Medulla oblongata (tissue), 1 donor: Measurements from ENCODE around the gene HEBP2.
A peak's percentile ranks its signal among the peaks of the same experiment; 100 is the strongest.

ENCODE experiments used
- DNase-seq: peaks from one replicate; pipeline ENCODE4 v3.0.0-alpha.2; 2015; ENCODE audit errors: extremely low spot score

HEBP2 gene

DNA sequence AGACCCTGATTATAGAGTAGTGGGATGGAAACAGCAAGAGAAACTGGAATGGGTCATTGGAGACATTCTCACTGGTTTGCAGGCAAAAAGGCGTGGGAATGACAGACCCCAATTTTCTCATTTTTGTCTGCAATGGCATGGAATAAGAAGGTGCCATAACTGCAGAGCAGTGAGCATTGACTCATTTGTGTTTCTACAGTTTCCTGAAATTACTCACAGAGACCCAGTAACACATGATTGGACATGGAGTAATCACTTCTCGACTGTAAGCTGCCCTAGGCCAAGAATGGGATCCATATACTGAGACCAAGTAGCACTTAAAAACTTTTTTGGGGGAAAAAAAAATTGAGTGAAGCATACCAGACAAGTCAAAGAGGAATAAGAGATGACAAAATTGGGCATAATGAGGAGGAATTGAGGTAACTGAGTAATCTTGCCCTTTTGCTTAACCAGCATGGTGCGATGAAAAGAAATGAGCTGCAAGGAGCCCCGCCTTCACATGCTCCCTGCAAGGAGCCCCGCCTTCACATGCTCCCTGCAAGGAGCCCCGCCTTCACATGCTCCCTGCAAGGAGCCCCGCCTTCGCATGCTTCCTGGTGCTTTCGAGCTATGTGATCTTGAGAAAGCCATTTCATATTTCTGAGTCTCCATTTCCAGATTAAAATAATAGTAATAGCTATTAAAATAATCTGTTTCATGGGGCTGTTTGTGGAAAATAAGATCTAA, 51.1 kb downstream of the HEBP2 start:
- DNase-seq = no peak

GRCh38 chr6:138455746-138456400, 51.9 kb downstream of the HEBP2 start:
- peak; percentile 21 for DNase-seq

- no peak for DNase-seq
These were observed 52.4 kb downstream of the HEBP2 start for GRCh38 chr6:138456401-138456790.

DNA sequence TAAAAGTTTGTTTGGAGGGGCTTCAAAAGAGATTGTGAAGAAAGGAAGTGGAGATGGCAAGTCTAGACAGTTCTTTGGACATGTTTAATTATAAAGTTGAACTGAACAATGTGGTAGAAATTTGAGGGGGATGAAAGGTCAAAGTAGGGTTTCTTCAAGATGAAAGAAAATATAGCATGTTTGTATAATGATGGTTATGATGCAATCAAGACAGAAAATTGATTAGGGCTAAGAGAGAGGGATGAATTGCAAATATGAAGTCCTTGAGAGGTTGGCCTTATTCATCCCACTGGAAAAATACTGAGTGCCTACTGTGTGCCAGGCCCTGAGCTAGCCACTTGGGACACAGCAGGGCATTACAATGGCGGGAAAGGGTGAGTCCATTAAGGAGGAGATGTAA, 57.6 kb downstream of the HEBP2 start:
- no peak for DNase-seq

GRCh38 chr6:138464085-138464484, 60.1 kb downstream of the HEBP2 start:
- DNase-seq = no peak

DNA sequence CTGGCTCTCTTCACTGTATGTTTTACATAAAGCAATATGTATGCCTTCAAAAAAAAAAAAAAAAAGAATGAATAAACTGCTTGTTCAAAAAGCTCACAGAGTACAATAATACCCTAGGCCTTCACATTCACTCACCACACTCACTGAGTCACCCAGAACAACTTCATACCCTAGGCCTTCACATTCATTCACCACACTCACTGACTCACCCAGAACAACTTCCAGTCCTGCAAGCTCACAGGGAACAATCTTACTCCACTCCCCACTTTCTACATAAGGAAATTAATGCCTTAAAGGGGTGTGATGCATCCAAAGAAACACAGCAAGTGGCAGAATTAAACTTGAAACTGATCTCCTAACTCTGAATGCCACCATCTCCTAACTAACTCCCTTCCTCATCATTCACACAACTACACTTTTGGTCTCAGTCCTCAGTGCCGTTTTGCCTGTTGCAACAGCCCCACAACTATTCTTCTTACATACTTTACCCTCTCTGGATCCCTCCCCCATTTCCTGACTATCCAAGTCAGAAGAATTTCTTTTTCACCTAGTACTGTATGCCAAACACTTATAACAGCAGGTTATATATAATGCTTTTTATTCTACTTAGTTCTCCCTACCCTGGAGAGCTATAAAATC, 61.1 kb downstream of the HEBP2 start:
- no peak for DNase-seq

GRCh38 chr6:138467901-138468300, 63.9 kb downstream of the HEBP2 start:
- no peak for DNase-seq

DNA sequence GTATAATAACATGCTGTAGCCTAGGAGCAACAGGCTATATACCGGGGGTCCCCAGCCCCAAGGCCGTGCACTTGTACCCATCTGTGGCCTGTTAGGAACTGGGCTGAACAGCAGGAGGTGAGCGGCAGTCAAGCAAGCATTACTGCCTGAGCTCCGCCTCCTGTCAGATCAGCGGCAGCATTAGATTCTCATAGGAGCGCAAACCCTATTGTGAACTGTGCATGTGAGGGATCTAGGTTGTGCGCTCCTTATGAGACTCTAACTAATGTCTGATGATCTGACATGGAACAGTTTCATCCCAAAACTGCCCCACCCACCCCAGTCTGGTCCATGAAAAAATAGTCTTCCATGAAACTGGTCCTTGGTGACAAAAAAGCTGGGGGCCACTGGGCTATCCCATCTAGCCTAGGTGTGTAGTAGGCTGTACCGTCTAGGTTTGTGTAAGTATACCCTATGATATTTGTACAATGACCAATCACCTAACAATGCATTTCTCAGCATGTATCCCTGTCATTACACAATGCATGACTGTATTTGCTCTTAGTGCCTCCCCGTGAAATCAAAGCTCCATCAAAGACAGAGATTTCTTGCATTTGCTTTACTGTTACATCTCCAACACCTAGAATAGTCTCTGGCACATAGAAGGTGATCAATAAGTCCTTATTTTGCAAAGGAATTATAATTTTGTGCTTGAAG, 64.4 kb downstream of the HEBP2 start:
- no peak for DNase-seq
